Fibroblast of lung (primary cell): ENCODE data around the gene ROPN1L.

ENCODE experiments used
- EZH2 ChIP-seq: IDR thresholded peaks from 2 replicates; pipeline ENCODE4 v1.5.1; 2012; ENCODE audit warnings: low read length, control low read depth, mild to moderate bottlenecking; ENCODE audit errors: missing control alignments
- TF ChIP-seq, protein P1 (sequence below), 2 donors: IDR thresholded peaks in 1 of 2; conservative IDR thresholded peaks in 1 of 2; 1 replicate in 1 of 2; 2 replicates in 1 of 2; pipeline ENCODE4 v1.5.1; 2011 to 2012; ENCODE audit warnings: low read length in 2 of 2, control low read depth in 1 of 2, inconsistent platforms in 1 of 2, low read depth in 1 of 2, mild to moderate bottlenecking in 1 of 2

DNA sequence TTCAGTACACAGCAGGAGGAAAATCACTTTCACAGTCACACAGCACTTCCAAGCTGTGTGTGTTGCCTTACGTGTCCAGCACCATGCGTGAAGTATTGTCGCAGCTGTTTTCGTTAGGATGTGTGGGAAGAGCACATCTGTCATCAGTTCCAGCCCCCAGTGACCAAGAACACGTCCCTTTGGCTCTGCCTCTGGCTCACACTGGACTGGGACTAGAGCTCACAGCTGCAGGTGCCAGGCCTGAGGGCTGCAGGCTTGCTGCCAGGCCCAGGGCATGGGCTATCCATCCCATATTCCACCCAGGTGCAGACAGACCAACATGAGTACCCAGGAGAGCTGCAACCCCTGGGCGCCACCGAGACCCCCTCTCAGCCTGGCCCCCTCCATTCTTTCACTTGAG, 61.6 kb downstream of the ROPN1L start:
- TF ChIP-seq, protein P1, sequence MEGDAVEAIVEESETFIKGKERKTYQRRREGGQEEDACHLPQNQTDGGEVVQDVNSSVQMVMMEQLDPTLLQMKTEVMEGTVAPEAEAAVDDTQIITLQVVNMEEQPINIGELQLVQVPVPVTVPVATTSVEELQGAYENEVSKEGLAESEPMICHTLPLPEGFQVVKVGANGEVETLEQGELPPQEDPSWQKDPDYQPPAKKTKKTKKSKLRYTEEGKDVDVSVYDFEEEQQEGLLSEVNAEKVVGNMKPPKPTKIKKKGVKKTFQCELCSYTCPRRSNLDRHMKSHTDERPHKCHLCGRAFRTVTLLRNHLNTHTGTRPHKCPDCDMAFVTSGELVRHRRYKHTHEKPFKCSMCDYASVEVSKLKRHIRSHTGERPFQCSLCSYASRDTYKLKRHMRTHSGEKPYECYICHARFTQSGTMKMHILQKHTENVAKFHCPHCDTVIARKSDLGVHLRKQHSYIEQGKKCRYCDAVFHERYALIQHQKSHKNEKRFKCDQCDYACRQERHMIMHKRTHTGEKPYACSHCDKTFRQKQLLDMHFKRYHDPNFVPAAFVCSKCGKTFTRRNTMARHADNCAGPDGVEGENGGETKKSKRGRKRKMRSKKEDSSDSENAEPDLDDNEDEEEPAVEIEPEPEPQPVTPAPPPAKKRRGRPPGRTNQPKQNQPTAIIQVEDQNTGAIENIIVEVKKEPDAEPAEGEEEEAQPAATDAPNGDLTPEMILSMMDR (conservative IDR thresholded peaks at IDR 0.05 in 1 of 2, IDR thresholded peaks at IDR 0.05 in 1 of 2; ENCODE audit: low read depth in 1 of 2, low read length in 2 of 2): no peak
- TF ChIP-seq EZH2: no peak
